Right lobe of liver (tissue), 6 donors: Measurements from ENCODE around the gene GCC1. TPM values are rescaled to one million over a fixed set of nuclear protein-coding genes. Genes with fewer than 3 reads are reported as not detected.
A peak's percentile ranks its signal among the peaks of the same experiment; 100 is the strongest.

Source experiments
- ATAC-seq, 4 donors: fragments of 200-7000 bp; cut with Tn5 transposase; one replicate each; pipeline ENCODE4 v1.9.1; 2020; ENCODE audit warnings: mild to moderate bottlenecking in 4 of 4, moderate library complexity in 4 of 4
- DNase-seq, 3 donors: peaks; one replicate each; pipeline ENCODE4 v3.0.0-alpha.2; 2020
- H3K27ac ChIP-seq, 3 donors: fragments of 200-600 bp; one replicate each; pipeline ENCODE4 v1.8.0; 2022
- H3K27me3 ChIP-seq, 2 donors: fragments of 200-600 bp; one replicate each; pipeline ENCODE4 v1.8.0; 2022
- H3K36me3 ChIP-seq, 4 donors: fragments of 200-600 bp; sonication (generic) in 1 of 4; one replicate each; pipeline versions ENCODE4 v1.5.1 to v1.8.0; 2017 to 2022; ENCODE audit warnings: control low read depth in 1 of 4
- H3K4me1 ChIP-seq, 4 donors: fragments of 200-600 bp; sonication (generic) in 1 of 4; one replicate each; pipeline versions ENCODE4 v1.5.1 to v1.8.0; 2017 to 2022; ENCODE audit warnings: control low read depth in 1 of 4
- H3K4me3 ChIP-seq, 3 donors: fragments of 200-600 bp; one replicate each; pipeline ENCODE4 v1.8.0; 2022
- H3K9me3 ChIP-seq, 4 donors: fragments of 200-600 bp; sonication (generic) in 1 of 4; one replicate each; pipeline versions ENCODE4 v1.5.1 to v1.8.0; 2017 to 2022; ENCODE audit warnings: control low read depth in 1 of 4
- POLR2A ChIP-seq: fragments of 450-650 bp; IDR thresholded peaks from one replicate; pipeline ENCODE4 v1.6.1; 2017; ENCODE audit warnings: antibody characterized with exemption, mild to moderate bottlenecking
- WGBS: methylation state at CpG from one replicate; pipeline ENCODE4 v1.1.6; 2018; ENCODE audit warnings: low coverage, low lambda C conversion rate; ENCODE audit not compliant: insufficient coverage; ENCODE audit errors: missing lambda C conversion rate; 5-methylcytosine and 5-hydroxymethylcytosine counted together
- intact Hi-C, 2 donors: fragments of 100-400 bp; cut with DNase I; formaldehyde crosslinking; loops; one replicate each; pipeline versions ENCODE4 v1.11.2 to v1.14.1; 2022
- total RNA-seq, 6 experiments: library from RNA; depleted of rRNA in 2 of 6; stranded (reverse); fragments of >200 nt in 2 of 6; fragmentation: NEBNext Ultra II Directional in 3 of 6; extraction: Animal tissue kit (Norgen Biotek cat#: 25700) in 3 of 6; gene quantifications; one replicate each; pipeline versions ENCODE4 v1.1.0 to v1.2.4, GENCODE V29; 2016 to 2023
- TF ChIP-seq, protein P1 (sequence below), 4 donors: fragments of 200-600 bp in 3 of 4; fragments of 450-650 bp in 1 of 4; IDR thresholded peaks; one replicate each; pipeline versions ENCODE4 v1.5.1 to v1.8.0; 2016 to 2022; ENCODE audit warnings: antibody characterized with exemption in 4 of 4, mild to moderate bottlenecking in 2 of 4
- donor health status: DM: no; HTN: yes; CAD: no.
- donor health status: DM: no; HTN: no; CAD: no.
- donor health status: DM: no; HTN: no; CAD: no.
- donor health status: DM: no; HTN: yes; CAD: no.
- donor health status: DM: no; HTN: yes; CAD: no.

GCC1 gene
- total RNA-seq, 6 experiments from 2014 or later: 9.4 to 11.7 (median 10.0) TPM

- 0% methylated on average over 6 of the region's 77 CpGs for WGBS
- H3K4me3 ChIP-seq: peak within 1 kb of the TSS; percentile 99 to 100 (median 99)
- peak within 1 kb of the TSS; percentile 85 to 92 (median 89) for H3K27ac ChIP-seq
- TF ChIP-seq, protein P1, sequence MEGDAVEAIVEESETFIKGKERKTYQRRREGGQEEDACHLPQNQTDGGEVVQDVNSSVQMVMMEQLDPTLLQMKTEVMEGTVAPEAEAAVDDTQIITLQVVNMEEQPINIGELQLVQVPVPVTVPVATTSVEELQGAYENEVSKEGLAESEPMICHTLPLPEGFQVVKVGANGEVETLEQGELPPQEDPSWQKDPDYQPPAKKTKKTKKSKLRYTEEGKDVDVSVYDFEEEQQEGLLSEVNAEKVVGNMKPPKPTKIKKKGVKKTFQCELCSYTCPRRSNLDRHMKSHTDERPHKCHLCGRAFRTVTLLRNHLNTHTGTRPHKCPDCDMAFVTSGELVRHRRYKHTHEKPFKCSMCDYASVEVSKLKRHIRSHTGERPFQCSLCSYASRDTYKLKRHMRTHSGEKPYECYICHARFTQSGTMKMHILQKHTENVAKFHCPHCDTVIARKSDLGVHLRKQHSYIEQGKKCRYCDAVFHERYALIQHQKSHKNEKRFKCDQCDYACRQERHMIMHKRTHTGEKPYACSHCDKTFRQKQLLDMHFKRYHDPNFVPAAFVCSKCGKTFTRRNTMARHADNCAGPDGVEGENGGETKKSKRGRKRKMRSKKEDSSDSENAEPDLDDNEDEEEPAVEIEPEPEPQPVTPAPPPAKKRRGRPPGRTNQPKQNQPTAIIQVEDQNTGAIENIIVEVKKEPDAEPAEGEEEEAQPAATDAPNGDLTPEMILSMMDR (IDR thresholded peaks at IDR 0.05): no peak
- TF ChIP-seq POLR2A: peak; percentile 67
- no peaks in the 10 kb centered on the region for H3K27me3 ChIP-seq
- H3K4me1 ChIP-seq: peaks cover 0 to 29% (median 16%) of the 10 kb centered on the region in 4 donors
- ATAC-seq: peak; percentile 86 to 94 (median 91)
- no peaks in the 10 kb centered on the region for H3K9me3 ChIP-seq
- peaks cover 0 to 22% (median 5%) of the 10 kb centered on the region in 4 donors for H3K36me3 ChIP-seq
- intact Hi-C loops: no loop called here
- DNase-seq: peak; percentile 94 to 95 (median 94)
Observed at GRCh38 chr7:127588019-127588696, 2.8 kb upstream of the GCC1 start, which contains the start of gene ARF5. ARF5 (plus strand) TSS chr7:127588411; CDS start chr7:127588499, 88 bp downstream.

- peak in 2 of 4 donors; percentile 2 to 21 for ATAC-seq
- TF ChIP-seq POLR2A: no peak
- TF ChIP-seq, protein P1 (IDR thresholded peaks at IDR 0.05): no peak
- peaks cover 0 to 22% (median 5%) of the 10 kb centered on the region in 4 donors for H3K36me3 ChIP-seq
- intact Hi-C loops: no loop called here
- peak overlapping the region; percentile 85 to 92 (median 89) for H3K27ac ChIP-seq
- H3K4me1 ChIP-seq: peaks cover 0 to 34% (median 19%) of the 10 kb centered on the region in 4 donors
- 54% methylated on average over 5 of the region's 20 CpGs for WGBS
- H3K27me3 ChIP-seq: no peaks in the 10 kb centered on the region
- H3K4me3 ChIP-seq: peak overlapping the region; percentile 99 to 100 (median 99)
- H3K9me3 ChIP-seq: no peaks in the 10 kb centered on the region
- peak; percentile 48 to 62 (median 59) for DNase-seq
Observed at GRCh38 chr7:127587663-127588018, 2.2 kb upstream of the GCC1 start.

DNA sequence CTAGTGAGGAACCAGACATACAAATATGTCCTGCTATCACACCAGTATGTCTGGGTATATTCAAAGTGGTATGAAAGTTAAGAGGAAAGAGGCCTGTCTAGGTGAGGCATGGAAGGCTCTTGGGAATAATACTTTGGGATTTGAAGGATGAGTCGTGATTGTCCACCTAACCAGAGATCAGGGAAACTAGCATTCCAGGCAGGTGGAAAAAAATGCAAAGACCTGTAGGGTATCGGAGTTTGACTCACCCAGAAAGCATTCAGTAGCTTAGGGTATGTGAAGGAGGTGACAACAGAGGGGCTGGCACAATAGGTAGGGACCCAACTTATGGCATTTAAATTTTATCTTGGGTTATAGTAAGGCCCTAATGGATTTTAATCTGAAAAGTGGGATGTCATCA is 950 bp upstream of the GCC1 start:
- Histone ChIP-seq H3K27me3 (no peaks in the 10 kb centered on the region), H3K36me3 (peaks cover 0 to 27% (median 3%) of the 10 kb centered on the region in 4 donors), H3K9me3 (no peaks in the 10 kb centered on the region), H3K4me1 (peaks cover 0 to 46% (median 25%) of the 10 kb centered on the region in 4 donors), H3K4me3 (no peak overlapping the region), H3K27ac (no peak overlapping the region)
- WGBS: 93% methylated on average over 2 of the region's 2 CpGs
- DNase-seq (no peak), ATAC-seq (no peak)
- intact Hi-C loops: no loop called here
- TF ChIP-seq, protein P1 (IDR thresholded peaks at IDR 0.05): no peak
- TF ChIP-seq POLR2A: no peak

DNA sequence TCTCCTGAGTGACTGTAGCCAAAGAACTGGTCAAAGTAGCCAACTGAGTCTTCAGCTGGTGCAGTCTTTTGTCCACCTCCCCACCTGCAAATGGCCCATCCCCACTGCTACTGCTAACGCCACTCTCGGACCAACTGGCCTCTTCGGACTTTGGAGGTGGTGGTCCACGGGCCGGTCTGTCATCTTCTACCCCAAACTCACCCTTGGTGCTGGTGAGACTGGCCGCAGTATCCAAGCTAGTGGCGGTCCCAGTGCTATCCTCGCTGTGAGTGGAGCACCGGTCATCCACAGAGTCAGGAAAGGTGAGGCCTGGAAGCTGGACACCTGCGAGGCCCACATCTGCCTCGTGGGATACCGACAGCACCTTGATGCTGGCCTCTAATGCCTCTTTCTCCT is 750 bp downstream of the GCC1 start:
- no peaks in the 10 kb centered on the region for H3K9me3 ChIP-seq
- H3K4me1 ChIP-seq: peaks cover 0 to 57% (median 32%) of the 10 kb centered on the region in 4 donors

More for the DNA sequence above, 750 bp downstream of the GCC1 start:
- Histone ChIP-seq H3K4me3 (peak overlapping the region; percentile 84 to 90 (median 90)), H3K27ac (peak overlapping the region in 2 of 3 donors; percentile 61 to 82), H3K27me3 (no peaks in the 10 kb centered on the region), H3K36me3 (peaks cover 0 to 10% (median 0%) of the 10 kb centered on the region in 4 donors)
- no peak for TF ChIP-seq POLR2A
- TF ChIP-seq, protein P1 (IDR thresholded peaks at IDR 0.05): no peak
- ATAC-seq: no peak
- 35% methylated on average over 9 of the region's 12 CpGs for WGBS
- intact Hi-C loops: no loop called here
- DNase-seq: no peak
